ENCODE measurements around the gene TRAPPC5.

Gene TRAPPC5

DNA sequence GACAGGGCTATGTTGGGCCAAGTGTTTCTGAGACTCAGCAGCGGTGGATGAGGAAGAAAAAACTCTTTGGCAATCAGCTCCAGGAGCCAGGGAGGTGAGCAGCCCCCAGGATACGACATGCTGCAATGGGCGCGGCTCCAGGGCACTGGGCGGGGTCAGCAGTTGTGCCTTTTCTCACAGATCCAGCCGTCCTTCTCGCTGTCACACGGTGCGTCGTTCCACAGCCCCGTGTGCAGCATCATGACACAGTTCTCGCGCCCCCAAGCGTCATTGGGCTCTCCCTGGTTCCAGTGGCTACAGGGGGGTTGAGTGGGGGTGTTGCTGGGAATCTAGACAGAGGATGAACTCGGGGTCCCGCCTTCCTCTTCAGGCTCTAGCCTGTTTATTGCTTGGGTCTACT lies 48.6 kb downstream of the TRAPPC5 start:
- DNase-seq (ENCODE audit: extremely low read depth, insufficient read length): no peak
- H3K4me3 ChIP-seq (replicated peaks; ENCODE audit: low read depth, low read length): no peak overlapping the region

DNA sequence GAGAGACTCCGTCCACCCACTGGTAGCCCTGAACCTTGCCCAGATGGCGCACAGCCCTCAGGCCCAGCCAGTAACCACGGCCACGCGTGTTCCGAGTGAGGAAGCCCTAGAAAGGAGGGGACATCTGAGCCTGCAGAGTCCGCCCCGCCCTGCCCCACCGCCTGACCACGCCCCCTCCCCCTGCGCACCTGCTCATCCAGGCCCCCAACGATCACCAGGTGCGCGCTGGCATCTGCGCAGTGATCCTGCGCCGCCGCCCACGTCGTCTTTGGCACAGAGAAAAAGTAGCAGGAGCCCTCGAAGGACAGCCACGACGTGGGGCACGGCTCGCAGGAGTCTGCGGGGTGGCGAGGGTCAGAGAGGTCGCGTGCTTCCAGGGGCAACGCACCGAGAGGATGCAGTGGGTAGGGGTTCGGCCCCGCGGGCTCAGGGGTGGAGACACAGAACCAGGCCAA lies 49.2 kb downstream of the TRAPPC5 start:
- DNase-seq (ENCODE audit: extremely low read depth, insufficient read length): no peak
- Histone ChIP-seq H3K27me3 (replicated peaks; ENCODE audit: control insufficient read depth, insufficient read depth, low read length) (no peaks in the 10 kb centered on the region), H3K36me3 (ENCODE audit: control insufficient read depth, insufficient read depth, low read length) (no peaks in the 10 kb centered on the region)

More for the DNA sequence above, 48.6 kb downstream of the TRAPPC5 start:
- no peaks in the 10 kb centered on the region for H3K36me3 ChIP-seq (ENCODE audit: control insufficient read depth, insufficient read depth, low read length)
- no peaks in the 10 kb centered on the region for H3K27me3 ChIP-seq (replicated peaks; ENCODE audit: control insufficient read depth, insufficient read depth, low read length)
- TF ChIP-seq, protein P1, sequence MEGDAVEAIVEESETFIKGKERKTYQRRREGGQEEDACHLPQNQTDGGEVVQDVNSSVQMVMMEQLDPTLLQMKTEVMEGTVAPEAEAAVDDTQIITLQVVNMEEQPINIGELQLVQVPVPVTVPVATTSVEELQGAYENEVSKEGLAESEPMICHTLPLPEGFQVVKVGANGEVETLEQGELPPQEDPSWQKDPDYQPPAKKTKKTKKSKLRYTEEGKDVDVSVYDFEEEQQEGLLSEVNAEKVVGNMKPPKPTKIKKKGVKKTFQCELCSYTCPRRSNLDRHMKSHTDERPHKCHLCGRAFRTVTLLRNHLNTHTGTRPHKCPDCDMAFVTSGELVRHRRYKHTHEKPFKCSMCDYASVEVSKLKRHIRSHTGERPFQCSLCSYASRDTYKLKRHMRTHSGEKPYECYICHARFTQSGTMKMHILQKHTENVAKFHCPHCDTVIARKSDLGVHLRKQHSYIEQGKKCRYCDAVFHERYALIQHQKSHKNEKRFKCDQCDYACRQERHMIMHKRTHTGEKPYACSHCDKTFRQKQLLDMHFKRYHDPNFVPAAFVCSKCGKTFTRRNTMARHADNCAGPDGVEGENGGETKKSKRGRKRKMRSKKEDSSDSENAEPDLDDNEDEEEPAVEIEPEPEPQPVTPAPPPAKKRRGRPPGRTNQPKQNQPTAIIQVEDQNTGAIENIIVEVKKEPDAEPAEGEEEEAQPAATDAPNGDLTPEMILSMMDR (IDR thresholded peaks at IDR 0.05; ENCODE audit: insufficient read depth, low read length, poor library complexity, severe bottlenecking): no peak

DNA sequence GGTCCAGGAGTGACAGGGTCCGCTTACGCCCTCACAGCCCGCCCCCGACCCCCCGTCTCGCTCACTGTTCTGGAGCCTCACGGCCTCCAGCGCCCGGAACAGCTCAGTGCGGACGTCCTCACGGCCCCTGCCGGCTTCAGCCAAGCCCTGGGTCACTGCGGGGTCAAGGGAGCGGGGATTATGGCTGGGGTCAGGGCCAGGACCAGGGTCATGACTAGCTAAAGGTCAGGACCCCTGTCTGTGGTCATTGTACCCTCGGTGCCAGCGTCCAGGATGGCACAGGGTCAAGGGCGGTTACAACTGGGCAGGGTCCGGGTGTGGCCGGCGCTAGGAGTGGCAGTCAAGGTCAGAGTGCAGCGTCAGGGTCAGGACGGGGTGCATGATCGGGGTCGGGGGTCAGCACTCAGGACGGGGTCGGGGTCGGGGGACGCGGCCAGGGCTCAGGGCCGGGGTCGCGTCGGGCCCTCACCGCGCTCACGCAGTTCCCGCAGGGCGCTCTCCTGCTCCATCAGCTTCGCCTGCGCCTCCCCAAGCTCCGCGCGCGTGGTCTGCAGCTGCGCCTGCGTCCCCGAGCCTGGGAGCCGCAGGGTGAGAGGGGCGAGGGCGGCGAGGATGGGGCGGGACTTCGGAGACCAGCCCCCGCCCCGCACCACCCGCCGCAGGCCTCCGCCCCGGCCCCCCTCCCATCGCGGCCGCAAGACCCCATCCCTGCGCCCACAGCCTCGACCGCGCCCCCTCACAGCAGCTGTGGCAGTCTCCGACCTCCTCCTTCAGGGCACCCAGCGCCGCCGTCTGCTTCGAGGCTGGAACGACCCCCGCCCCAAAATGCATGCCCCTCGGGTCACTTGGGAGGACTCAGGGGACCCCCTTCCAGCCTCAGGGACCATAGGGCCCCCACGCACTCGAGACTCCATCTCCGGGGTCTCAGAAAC lies 49.9 kb downstream of the TRAPPC5 start:
- DNase-seq (ENCODE audit: extremely low read depth, insufficient read length): no peak
- H3K36me3 ChIP-seq (ENCODE audit: control insufficient read depth, insufficient read depth, low read length): no peaks in the 10 kb centered on the region
- H3K4me3 ChIP-seq (replicated peaks; ENCODE audit: low read depth, low read length): no peak overlapping the region
- TF ChIP-seq, protein P1 (IDR thresholded peaks at IDR 0.05; ENCODE audit: insufficient read depth, low read length, poor library complexity, severe bottlenecking): no peak
- no peaks in the 10 kb centered on the region for H3K27me3 ChIP-seq (replicated peaks; ENCODE audit: control insufficient read depth, insufficient read depth, low read length)

More for the DNA sequence above, 49.2 kb downstream of the TRAPPC5 start:
- TF ChIP-seq, protein P1 (IDR thresholded peaks at IDR 0.05; ENCODE audit: insufficient read depth, low read length, poor library complexity, severe bottlenecking): no peak
- H3K4me3 ChIP-seq (replicated peaks; ENCODE audit: low read depth, low read length): no peak overlapping the region

DNA sequence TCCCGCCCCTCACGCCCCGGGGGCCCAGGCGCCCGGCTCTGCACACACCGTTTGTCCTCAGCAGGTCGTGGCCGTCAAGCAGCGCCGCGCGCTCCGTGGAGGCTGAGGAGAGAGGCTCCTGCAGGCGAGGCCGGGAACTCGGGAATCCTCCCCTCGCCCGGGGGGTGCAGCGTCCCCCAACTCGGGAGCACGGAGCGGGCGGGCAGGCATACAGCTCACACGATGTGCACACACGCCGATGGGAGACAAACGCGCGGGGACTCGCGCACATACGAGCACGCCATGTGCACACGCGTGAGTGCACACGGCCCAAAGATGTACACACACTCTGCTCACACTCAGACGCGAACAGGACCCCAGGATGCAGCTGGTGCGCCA lies 50.6 kb downstream of the TRAPPC5 start:
- Histone ChIP-seq H3K36me3 (ENCODE audit: control insufficient read depth, insufficient read depth, low read length) (no peaks in the 10 kb centered on the region), H3K27me3 (replicated peaks; ENCODE audit: control insufficient read depth, insufficient read depth, low read length) (no peaks in the 10 kb centered on the region), H3K4me3 (replicated peaks; ENCODE audit: low read depth, low read length) (no peak overlapping the region)
- TF ChIP-seq, protein P1 (IDR thresholded peaks at IDR 0.05; ENCODE audit: insufficient read depth, low read length, poor library complexity, severe bottlenecking): no peak
- no peak for DNase-seq (ENCODE audit: extremely low read depth, insufficient read length)

DNA sequence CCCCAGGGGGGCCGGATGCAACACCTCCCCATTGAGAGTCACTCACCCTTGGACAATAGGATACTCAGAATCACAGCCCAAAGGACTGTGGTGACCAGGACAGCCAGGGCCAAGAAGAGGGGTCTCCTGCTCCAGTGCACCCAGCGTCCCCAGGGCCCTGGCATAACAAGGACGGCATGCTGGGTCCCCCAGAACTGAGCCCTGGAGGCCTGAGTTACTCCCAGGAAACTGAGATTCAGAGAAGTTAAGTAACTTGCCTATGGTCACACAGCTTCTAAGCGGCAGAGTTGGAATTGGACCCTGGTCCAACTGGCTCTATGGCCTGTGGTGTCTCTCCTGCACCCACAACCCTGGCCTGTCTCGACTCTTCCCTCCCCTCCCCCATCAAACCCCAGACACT lies 51.0 kb downstream of the TRAPPC5 start:
- Histone ChIP-seq H3K36me3 (ENCODE audit: control insufficient read depth, insufficient read depth, low read length) (no peaks in the 10 kb centered on the region), H3K4me3 (replicated peaks; ENCODE audit: low read depth, low read length) (no peak overlapping the region), H3K27me3 (replicated peaks; ENCODE audit: control insufficient read depth, insufficient read depth, low read length) (no peaks in the 10 kb centered on the region)
- DNase-seq (ENCODE audit: extremely low read depth, insufficient read length): no peak
- TF ChIP-seq, protein P1 (IDR thresholded peaks at IDR 0.05; ENCODE audit: insufficient read depth, low read length, poor library complexity, severe bottlenecking): no peak
